HCT116 (cell line): ENCODE results near the gene CISH.

Experiments used
- CEBPB ChIP-seq: IDR thresholded peaks from 2 replicates; pipeline ENCODE4 v1.6.1; 2012; ENCODE audit warnings: low read depth
- CTCF ChIP-seq, 3 experiments: fragments of 200-600 bp in 1 of 3; sonication (generic) in 1 of 3; IDR thresholded peaks in 2 of 3; conservative IDR thresholded peaks in 1 of 3; 2 replicates each; pipeline ENCODE4 v1.5.1; 2012 to 2017; ENCODE audit warnings: low read depth in 2 of 3, low read length in 2 of 3, antibody characterized with exemption in 1 of 3, borderline replicate concordance in 1 of 3, control low read depth in 1 of 3, mild to moderate bottlenecking in 1 of 3, mixed read lengths in 1 of 3, mixed run types in 1 of 3, moderate library complexity in 1 of 3; ENCODE audit not compliant: insufficient read depth in 1 of 3
- ELF1 ChIP-seq: IDR thresholded peaks from 2 replicates; pipeline ENCODE4 v1.6.1; 2012; ENCODE audit warnings: low read depth, borderline replicate concordance
- EZH2 ChIP-seq: fragments of 200-600 bp; sonication (generic); IDR thresholded peaks from 2 replicates; pipeline ENCODE4 v1.6.1; 2017; ENCODE audit warnings: antibody characterized with exemption, mixed run types
- EZH2phosphoT487 ChIP-seq: fragments of 200-600 bp; IDR thresholded peaks from 2 replicates; pipeline ENCODE4 v1.6.1; 2018; ENCODE audit warnings: antibody characterized with exemption, borderline replicate concordance
- JUND ChIP-seq: IDR thresholded peaks from 2 replicates; pipeline ENCODE4 v1.6.1; 2012
- POLR2A ChIP-seq: IDR thresholded peaks from 2 replicates; pipeline ENCODE4 v1.7.0; 2011; ENCODE audit warnings: borderline replicate concordance; ENCODE audit not compliant: insufficient read depth, insufficient read length; ENCODE audit errors: extremely low read depth
- POLR2AphosphoS5 ChIP-seq: IDR thresholded peaks from 2 replicates; pipeline ENCODE4 v1.6.1; 2011; ENCODE audit warnings: mild to moderate bottlenecking, low read depth, low read length, moderate library complexity
- SRF ChIP-seq: IDR thresholded peaks from 2 replicates; pipeline ENCODE4 v1.6.1; 2012; ENCODE audit warnings: low read depth
- TCF7L2 ChIP-seq: IDR thresholded peaks from 2 replicates; pipeline ENCODE4 v1.7.0; 2011; ENCODE audit warnings: borderline replicate concordance, inconsistent platforms; ENCODE audit not compliant: insufficient read depth, insufficient read length; ENCODE audit errors: extremely low read depth
- YY1 ChIP-seq: IDR thresholded peaks from 2 replicates; pipeline ENCODE4 v1.6.1; 2011; ENCODE audit warnings: low read length, low read depth, moderate library complexity, mild to moderate bottlenecking; ENCODE audit not compliant: insufficient replicate concordance; ENCODE audit errors: extremely low read depth
- TF ChIP-seq, protein P1 (sequence below): IDR thresholded peaks from 2 replicates; pipeline ENCODE4 v1.6.1; 2012

DNA sequence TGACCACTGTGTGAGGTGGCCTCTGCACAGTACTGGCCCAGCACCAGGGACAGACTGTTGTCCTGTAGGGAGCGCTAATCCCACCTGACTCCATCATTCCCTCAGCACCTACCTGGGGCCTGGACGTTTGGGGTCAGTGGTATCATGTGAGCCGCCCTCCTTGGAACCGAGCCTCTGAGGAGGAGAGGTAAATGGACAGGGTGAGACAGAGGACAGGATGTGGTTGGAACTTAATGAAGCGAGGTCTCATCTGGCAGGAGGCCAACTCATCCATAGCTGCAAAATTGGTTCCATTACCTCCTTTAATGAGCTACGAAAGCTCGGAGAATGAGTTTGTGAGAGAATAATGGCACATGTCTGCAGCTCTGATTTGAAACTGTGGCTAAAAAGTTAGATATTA is 19.3 kb upstream of the CISH start:
- TF ChIP-seq CTCF (IDR thresholded peaks at IDR 0.05 in 2 of 3, conservative IDR thresholded peaks at IDR 0.05 in 1 of 3; ENCODE audit: borderline replicate concordance in 1 of 3, insufficient read depth in 1 of 3, low read depth in 2 of 3, low read length in 2 of 3): 0 out of 6 replicates have a peak, but pooled peaks of 1 of the 3 experiments have one; percentile 12
- no peak for TF ChIP-seq POLR2A
- TF ChIP-seq JUND: no peak
- no peak for TF ChIP-seq POLR2AphosphoS5
- no peak for TF ChIP-seq EZH2
- TF ChIP-seq CEBPB: no peak
- TF ChIP-seq EZH2phosphoT487: no peak
- no peak for TF ChIP-seq TCF7L2
- TF ChIP-seq YY1: no peak
- TF ChIP-seq ELF1: no peak
- no peak for TF ChIP-seq SRF
- TF ChIP-seq, protein P1, sequence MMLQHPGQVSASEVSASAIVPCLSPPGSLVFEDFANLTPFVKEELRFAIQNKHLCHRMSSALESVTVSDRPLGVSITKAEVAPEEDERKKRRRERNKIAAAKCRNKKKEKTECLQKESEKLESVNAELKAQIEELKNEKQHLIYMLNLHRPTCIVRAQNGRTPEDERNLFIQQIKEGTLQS: no peak
